ENCODE results near the gene ANKRD36.
"Not testable (repeated sequence)": the region's sequence is repeated elsewhere in the genome, so short reads cannot be mapped to it uniquely, and the experiment has no call there.

The ANKRD36 gene

DNA sequence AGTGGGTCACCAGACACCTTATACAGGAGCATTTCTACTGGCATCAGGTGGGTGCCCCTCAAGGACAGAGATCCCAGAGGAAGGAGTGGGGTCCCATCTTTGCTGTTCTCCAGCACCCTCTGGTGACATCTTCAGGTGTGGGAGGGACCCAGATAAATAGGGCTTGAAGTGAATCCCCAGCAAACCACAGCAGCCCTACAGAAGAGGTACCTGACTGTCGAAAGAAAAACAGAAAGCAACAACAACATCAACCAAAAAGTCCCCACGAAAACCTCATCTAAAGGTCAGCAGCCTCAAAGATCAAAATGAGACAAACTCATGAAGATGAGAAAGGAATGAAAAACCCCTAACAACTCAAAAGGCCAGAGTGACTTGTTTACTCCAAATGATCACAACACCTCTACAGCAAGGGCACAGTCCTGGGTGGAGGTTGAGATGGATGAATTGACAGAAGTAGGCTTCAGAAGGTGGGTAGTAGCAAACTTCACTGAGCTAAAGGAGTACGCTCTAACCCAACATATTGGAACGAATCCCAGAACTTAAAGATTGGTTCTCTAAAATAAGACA, 163.4 kb downstream of the ANKRD36 start:
- in situ Hi-C loops (cut with MboI; ENCODE audit: low sequenced_read_pairs) = not testable (repeated sequence)

DNA sequence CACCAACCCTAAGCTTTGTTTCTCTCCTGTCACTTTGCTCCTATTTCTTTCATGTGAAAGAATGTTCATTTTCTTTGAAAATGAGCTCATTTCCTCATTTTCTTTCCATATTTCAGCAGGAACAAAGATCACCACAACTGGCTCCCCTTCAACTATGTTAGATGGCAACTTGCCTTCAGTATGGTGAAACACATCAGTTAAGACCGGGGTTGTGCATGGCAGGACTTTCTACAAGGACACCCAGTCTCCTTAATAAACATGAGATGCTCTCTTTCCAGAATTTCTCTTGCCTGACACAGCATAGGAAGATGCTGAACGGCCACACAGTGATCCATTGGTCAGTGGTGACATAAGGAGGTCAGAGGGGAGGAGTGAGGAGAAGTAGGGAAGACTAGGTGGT, 172.2 kb downstream of the ANKRD36 start:
- in situ Hi-C loops (cut with MboI; ENCODE audit: low sequenced_read_pairs) = not testable (repeated sequence)

DNA sequence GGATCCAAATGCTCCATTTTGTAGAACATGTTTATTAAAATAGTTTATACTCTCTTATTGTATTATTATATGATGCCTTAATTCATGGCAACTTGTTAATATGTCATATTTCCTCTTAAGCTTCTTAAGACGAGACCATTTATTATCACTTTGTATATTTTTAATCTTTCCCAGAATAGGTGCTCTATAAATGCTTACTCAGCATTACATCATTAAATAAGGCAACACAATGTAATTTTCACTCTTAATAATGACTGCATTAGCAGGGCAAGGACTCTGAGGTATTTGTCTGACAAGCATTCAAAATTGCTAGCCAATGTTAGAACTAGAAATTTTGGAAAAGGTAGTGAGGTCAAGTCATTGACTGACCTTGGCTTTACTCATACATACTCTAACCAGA, 180.7 kb downstream of the ANKRD36 start:
- in situ Hi-C loops (cut with MboI; ENCODE audit: low sequenced_read_pairs) = not testable (repeated sequence)

Measured in HL-60/S4 treated with retinoic acid at 250 ng/mL for 4 days and 3 days (cell line).